Measurements from ENCODE around the gene MOCS3.

The MOCS3 gene

GRCh38 chr20:50983321-50983720 lies 24.7 kb downstream of the MOCS3 start:
- DNase-seq (ENCODE audit: low read depth) = no peak

GRCh38 chr20:50987493-50988210 lies 29.0 kb downstream of the MOCS3 start:
- peak; percentile 69 for DNase-seq (ENCODE audit: low read depth)

- DNase-seq (ENCODE audit: low read depth) = no peak
Observed at GRCh38 chr20:50991076-50991475, 32.5 kb downstream of the MOCS3 start.

- DNase-seq (ENCODE audit: low read depth) = no peak
Observed at GRCh38 chr20:50992336-50992732, 33.7 kb downstream of the MOCS3 start.

- DNase-seq (ENCODE audit: low read depth) = peak; percentile 24
Observed at GRCh38 chr20:50992733-50993457, 34.3 kb downstream of the MOCS3 start.

- DNase-seq (ENCODE audit: low read depth) = no peak
Observed at GRCh38 chr20:50993876-50994275, 35.3 kb downstream of the MOCS3 start.

- DNase-seq (ENCODE audit: low read depth) = no peak
Observed at GRCh38 chr20:50995506-50995905, 36.9 kb downstream of the MOCS3 start.

- no peak for DNase-seq (ENCODE audit: low read depth)
Observed at GRCh38 chr20:50996901-50997865, 38.6 kb downstream of the MOCS3 start.

GRCh38 chr20:50999355-50999754 lies 40.7 kb downstream of the MOCS3 start:
- DNase-seq (ENCODE audit: low read depth) = no peak

- DNase-seq (ENCODE audit: low read depth) = no peak
Observed at GRCh38 chr20:51001430-51002265, 43.0 kb downstream of the MOCS3 start.

- no peak for DNase-seq (ENCODE audit: low read depth)
Observed at GRCh38 chr20:51002633-51003032, 44.0 kb downstream of the MOCS3 start.

- DNase-seq (ENCODE audit: low read depth) = no peak
Observed at GRCh38 chr20:51003753-51004152, 45.1 kb downstream of the MOCS3 start.

- DNase-seq (ENCODE audit: low read depth) = no peak
Observed at GRCh38 chr20:51004305-51004727, 45.7 kb downstream of the MOCS3 start.

GRCh38 chr20:51004781-51005180 lies 46.2 kb downstream of the MOCS3 start:
- no peak for DNase-seq (ENCODE audit: low read depth)

GRCh38 chr20:51005214-51005613 lies 46.6 kb downstream of the MOCS3 start:
- no peak for DNase-seq (ENCODE audit: low read depth)

GRCh38 chr20:51008718-51009117 lies 50.1 kb downstream of the MOCS3 start:
- no peak for DNase-seq (ENCODE audit: low read depth)

GRCh38 chr20:51009303-51010042 lies 50.9 kb downstream of the MOCS3 start:
- no peak for DNase-seq (ENCODE audit: low read depth)

- DNase-seq (ENCODE audit: low read depth) = no peak
Observed at GRCh38 chr20:51010043-51010365, 51.4 kb downstream of the MOCS3 start.

GRCh38 chr20:51010932-51011331 lies 52.3 kb downstream of the MOCS3 start:
- DNase-seq (ENCODE audit: low read depth) = no peak

- DNase-seq (ENCODE audit: low read depth) = no peak
Observed at GRCh38 chr20:51011479-51011878, 52.9 kb downstream of the MOCS3 start.

GRCh38 chr20:51012357-51012756 lies 53.7 kb downstream of the MOCS3 start:
- no peak for DNase-seq (ENCODE audit: low read depth)

All from GM04504 (cell line).